ENCODE results near the gene LMNTD2. TPM values are rescaled to one million over a fixed set of nuclear protein-coding genes. Genes with fewer than 3 reads are reported as not detected.
A peak's percentile ranks its signal among the peaks of the same experiment; 100 is the strongest.

Gene LMNTD2
- total RNA-seq, 1 experiment from 2014 or later: 6.1 TPM

- H3K36me3 Mint-ChIP-seq (ENCODE audit: insufficient read depth, unreplicated experiment): peaks cover 82% of the 10 kb centered on the region
- no TSS peak for BruUV-seq (replicated peaks)
- H3K4me3 Mint-ChIP-seq (ENCODE audit: unreplicated experiment): no peak overlapping the region
- no peak overlapping the region for H3K27ac Mint-ChIP-seq (ENCODE audit: low read depth, unreplicated experiment)
- intact Hi-C loops (cut with micrococcal nuclease): no loop called here
- DNase-seq (ENCODE audit: unreplicated experiment): no peak
- no peaks in the 10 kb centered on the region for H3K9me3 Mint-ChIP-seq (ENCODE audit: unreplicated experiment)
- POLR2A ChIA-PET: no interaction called here
- TF ChIP-seq, protein P1, sequence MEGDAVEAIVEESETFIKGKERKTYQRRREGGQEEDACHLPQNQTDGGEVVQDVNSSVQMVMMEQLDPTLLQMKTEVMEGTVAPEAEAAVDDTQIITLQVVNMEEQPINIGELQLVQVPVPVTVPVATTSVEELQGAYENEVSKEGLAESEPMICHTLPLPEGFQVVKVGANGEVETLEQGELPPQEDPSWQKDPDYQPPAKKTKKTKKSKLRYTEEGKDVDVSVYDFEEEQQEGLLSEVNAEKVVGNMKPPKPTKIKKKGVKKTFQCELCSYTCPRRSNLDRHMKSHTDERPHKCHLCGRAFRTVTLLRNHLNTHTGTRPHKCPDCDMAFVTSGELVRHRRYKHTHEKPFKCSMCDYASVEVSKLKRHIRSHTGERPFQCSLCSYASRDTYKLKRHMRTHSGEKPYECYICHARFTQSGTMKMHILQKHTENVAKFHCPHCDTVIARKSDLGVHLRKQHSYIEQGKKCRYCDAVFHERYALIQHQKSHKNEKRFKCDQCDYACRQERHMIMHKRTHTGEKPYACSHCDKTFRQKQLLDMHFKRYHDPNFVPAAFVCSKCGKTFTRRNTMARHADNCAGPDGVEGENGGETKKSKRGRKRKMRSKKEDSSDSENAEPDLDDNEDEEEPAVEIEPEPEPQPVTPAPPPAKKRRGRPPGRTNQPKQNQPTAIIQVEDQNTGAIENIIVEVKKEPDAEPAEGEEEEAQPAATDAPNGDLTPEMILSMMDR (IDR thresholded peaks at IDR 0.05; ENCODE audit: unreplicated experiment): no peak
- H3K4me1 Mint-ChIP-seq (ENCODE audit: insufficient read depth, unreplicated experiment): no peaks in the 10 kb centered on the region
- H3K27me3 Mint-ChIP-seq (ENCODE audit: insufficient read depth, unreplicated experiment): no peaks in the 10 kb centered on the region
- CTCF ChIA-PET: no interaction called here
Measured at GRCh38 chr11:597166-597725, 36.7 kb upstream of the LMNTD2 start.

- H3K4me1 Mint-ChIP-seq (ENCODE audit: insufficient read depth, unreplicated experiment): no peaks in the 10 kb centered on the region
- H3K4me3 Mint-ChIP-seq (ENCODE audit: unreplicated experiment): no peak overlapping the region
- peaks cover 82% of the 10 kb centered on the region for H3K36me3 Mint-ChIP-seq (ENCODE audit: insufficient read depth, unreplicated experiment)
- H3K9me3 Mint-ChIP-seq (ENCODE audit: unreplicated experiment): no peaks in the 10 kb centered on the region
- POLR2A ChIA-PET: no interaction called here
- no TSS peak for BruUV-seq (replicated peaks)
- H3K27ac Mint-ChIP-seq (ENCODE audit: low read depth, unreplicated experiment): no peak overlapping the region
- intact Hi-C loops (cut with micrococcal nuclease): no loop called here
- TF ChIP-seq, protein P1 (IDR thresholded peaks at IDR 0.05; ENCODE audit: unreplicated experiment): no peak
- no peak for DNase-seq (ENCODE audit: unreplicated experiment)
- no peaks in the 10 kb centered on the region for H3K27me3 Mint-ChIP-seq (ENCODE audit: insufficient read depth, unreplicated experiment)
- CTCF ChIA-PET: no interaction called here
Measured at GRCh38 chr11:596374-596773, 35.8 kb upstream of the LMNTD2 start.

- TF ChIP-seq, protein P1 (IDR thresholded peaks at IDR 0.05; ENCODE audit: unreplicated experiment): no peak
- Mint-ChIP-seq H3K4me1 (ENCODE audit: insufficient read depth, unreplicated experiment) (no peaks in the 10 kb centered on the region), H3K9me3 (ENCODE audit: unreplicated experiment) (no peaks in the 10 kb centered on the region), H3K27me3 (ENCODE audit: insufficient read depth, unreplicated experiment) (no peaks in the 10 kb centered on the region), H3K36me3 (ENCODE audit: insufficient read depth, unreplicated experiment) (peaks cover 82% of the 10 kb centered on the region), H3K4me3 (ENCODE audit: unreplicated experiment) (no peak overlapping the region), H3K27ac (ENCODE audit: low read depth, unreplicated experiment) (no peak overlapping the region)
- no TSS peak for BruUV-seq (replicated peaks)
- ChIA-PET CTCF (interaction anchor here (0.6 kb wide), 1 partner anchor 1059 kb away, joined by 3 read pairs; no protein-coding TSS in a partner anchor), POLR2A (interaction anchor here (1.0 kb wide), 1 partner anchor 12 kb away, joined by 5 read pairs; no protein-coding TSS in a partner anchor)
- intact Hi-C loops (cut with micrococcal nuclease): no loop called here
- DNase-seq (ENCODE audit: unreplicated experiment): no peak
Measured at GRCh38 chr11:595400-595799, 34.9 kb upstream of the LMNTD2 start.

- TF ChIP-seq, protein P1 (IDR thresholded peaks at IDR 0.05; ENCODE audit: unreplicated experiment): no peak
- Mint-ChIP-seq H3K9me3 (ENCODE audit: unreplicated experiment) (no peaks in the 10 kb centered on the region), H3K27ac (ENCODE audit: low read depth, unreplicated experiment) (peak overlapping the region; percentile 66), H3K4me1 (ENCODE audit: insufficient read depth, unreplicated experiment) (no peaks in the 10 kb centered on the region), H3K4me3 (ENCODE audit: unreplicated experiment) (no peak overlapping the region), H3K36me3 (ENCODE audit: insufficient read depth, unreplicated experiment) (peaks cover 73% of the 10 kb centered on the region), H3K27me3 (ENCODE audit: insufficient read depth, unreplicated experiment) (no peaks in the 10 kb centered on the region)
- DNase-seq (ENCODE audit: unreplicated experiment): no peak
- intact Hi-C loops (cut with micrococcal nuclease): no loop called here
- ChIA-PET CTCF (no interaction called here), POLR2A (no interaction called here)
- no TSS peak for BruUV-seq (replicated peaks)
Measured at GRCh38 chr11:593347-593746, 32.8 kb upstream of the LMNTD2 start.
